GM12878 (cell line): ENCODE data around the gene CALR. TPM values are rescaled to one million over a fixed set of nuclear protein-coding genes. Genes with fewer than 3 reads are reported as not detected.

Experiments used
- ATAC-seq: fragments of 200-7000 bp; cut with Tn5 transposase; 3 replicates; pipeline ENCODE4 v1.9.1; 2020; ENCODE audit warnings: mild to moderate bottlenecking, moderate library complexity
- BruUV-seq: library from RNA; stranded (reverse); fragments of 400-500 nt; replicated peaks from 2 replicates; lab custom pipeline; 2021; lab: Mats Ljungman, UMichigan
- CTCF ChIA-PET: fragments of 300-600 bp; sonication (Branson Sonifier 250); formaldehyde crosslinking; extraction: SDS; loops from one replicate; lab custom pipeline; 2021; ENCODE audit warnings: inconsistent platforms; lab: Yijun Ruan, JAX
- POLR2A ChIA-PET: fragments of 350-600 bp; formaldehyde crosslinking; extraction: SDS; loops from one replicate; lab custom pipeline; 2021; ENCODE audit warnings: inconsistent platforms; lab: Charles Lee
- RAD21 ChIA-PET: fragments of 300-600 bp; sonication (Branson Sonifier 250); formaldehyde crosslinking; loops from one replicate; lab custom pipeline; 2023; ENCODE audit warnings: antibody characterized with exemption; ENCODE audit not compliant: unreplicated experiment; lab: Charles Lee
- SMC1A ChIA-PET: fragments of 300-600 bp; sonication (Branson Sonifier 250); formaldehyde crosslinking; loops from one replicate; lab custom pipeline; 2023; ENCODE audit not compliant: unreplicated experiment, uncharacterized antibody; lab: Charles Lee
- DNase-seq: peaks from one replicate; pipeline ENCODE4 v3.0.0-alpha.2; 2011; ENCODE audit warnings: low read depth, low spot score
- FAIRE-seq: peaks from 3 replicates; lab custom pipeline; 2011; peaks lifted over from hg19 to GRCh38; lab: Jason Lieb, UNC
- H2AFZ ChIP-seq: 2 replicates; pipeline ENCODE4 v1.6.0; 2011; ENCODE audit warnings: low read depth, low read length, control low read depth; ENCODE audit not compliant: control insufficient read depth
- H3K27ac ChIP-seq: 2 replicates; pipeline ENCODE4 v1.5.1; 2011; ENCODE audit warnings: control low read depth; ENCODE audit not compliant: control insufficient read depth, insufficient read depth
- H3K27me3 ChIP-seq, 2 experiments: replicated peaks in 1 of 2; 2 replicates each; pipeline versions ENCODE4 v1.6.0 to v1.6.1; 2011; ENCODE audit warnings: low read length in 1 of 2; ENCODE audit not compliant: control insufficient read depth in 2 of 2, insufficient read depth in 2 of 2
- H3K36me3 ChIP-seq, 2 experiments: 2 replicates each; pipeline ENCODE4 v1.5.1; 2011; ENCODE audit warnings: low read length in 1 of 2; ENCODE audit not compliant: control insufficient read depth in 2 of 2, insufficient read depth in 2 of 2
- H3K4me1 ChIP-seq: 2 replicates; pipeline ENCODE4 v1.6.1; 2011; ENCODE audit warnings: mild to moderate bottlenecking, low read length, moderate library complexity, mixed read lengths; ENCODE audit not compliant: control insufficient read depth, insufficient read depth
- H3K4me2 ChIP-seq: 2 replicates; pipeline ENCODE4 v1.6.0; 2011; ENCODE audit warnings: control low read depth; ENCODE audit not compliant: control insufficient read depth, insufficient read depth
- H3K4me3 ChIP-seq: fragments of 200-600 bp; sonication (generic); 2 replicates; pipeline ENCODE4 v1.5.1; 2016
- H3K79me2 ChIP-seq: 2 replicates; pipeline ENCODE4 v1.6.0; 2011; ENCODE audit warnings: low read length; ENCODE audit not compliant: control insufficient read depth, insufficient read depth
- H3K9ac ChIP-seq: 2 replicates; pipeline ENCODE4 v1.8.0; 2011; ENCODE audit warnings: low read length, control low read depth, mixed read lengths; ENCODE audit not compliant: control insufficient read depth, insufficient read depth
- H3K9me3 ChIP-seq: replicated peaks from 3 replicates; pipeline ENCODE4 v1.5.1; 2011; ENCODE audit warnings: mild to moderate bottlenecking, low read length; ENCODE audit not compliant: control insufficient read depth, insufficient read depth
- H4K20me1 ChIP-seq: 2 replicates; pipeline ENCODE4 v1.6.0; 2011; ENCODE audit not compliant: control insufficient read depth, insufficient read depth
- ATF2 ChIP-seq: IDR thresholded peaks from 2 replicates; pipeline ENCODE4 v1.6.1; 2012; ENCODE audit warnings: low read length, inconsistent platforms
- BACH1 ChIP-seq: fragments of 450-650 bp; IDR thresholded peaks from 2 replicates; pipeline ENCODE4 v1.6.1; 2017; ENCODE audit warnings: mild to moderate bottlenecking, borderline replicate concordance
- BMI1 ChIP-seq: fragments of 450-650 bp; IDR thresholded peaks from 2 replicates; pipeline ENCODE4 v1.6.1; 2016; ENCODE audit warnings: mild to moderate bottlenecking, moderate library complexity, borderline replicate concordance
- CHD1 ChIP-seq: IDR thresholded peaks from 2 replicates; pipeline ENCODE4 v1.6.1; 2012; ENCODE audit warnings: low read depth, low read length, improper control_type of control experiment
- LARP7 ChIP-seq: fragments of 450-650 bp; IDR thresholded peaks from 2 replicates; pipeline ENCODE4 v1.6.1; 2017; ENCODE audit warnings: mild to moderate bottlenecking
- MTA3 ChIP-seq: IDR thresholded peaks from 2 replicates; pipeline ENCODE4 v1.6.1; 2012; ENCODE audit warnings: low read length, inconsistent platforms, borderline replicate concordance
- MXI1 ChIP-seq: fragments of 150-350 bp; IDR thresholded peaks from 2 replicates; pipeline ENCODE4 v1.6.1; 2011; ENCODE audit warnings: low read depth, mild to moderate bottlenecking, inconsistent platforms, low read length, improper control_type of control experiment
- MYC ChIP-seq: IDR thresholded peaks from 2 replicates; pipeline ENCODE4 v1.6.1; 2011; ENCODE audit warnings: mild to moderate bottlenecking, low read length, moderate library complexity, inconsistent platforms; ENCODE audit not compliant: insufficient read depth, insufficient replicate concordance, insufficient read length, severe bottlenecking
- NFIC ChIP-seq: IDR thresholded peaks from 2 replicates; pipeline ENCODE4 v1.6.1; 2012; ENCODE audit warnings: low read depth, mild to moderate bottlenecking, inconsistent platforms, low read length, moderate library complexity
- NFYA ChIP-seq: IDR thresholded peaks from 2 replicates; pipeline ENCODE4 v1.6.1; 2011; ENCODE audit warnings: low read depth, mild to moderate bottlenecking, low read length, improper control_type of control experiment, borderline replicate concordance
- NFYB ChIP-seq: IDR thresholded peaks from 2 replicates; pipeline ENCODE4 v1.6.1; 2011; ENCODE audit warnings: low read depth, mild to moderate bottlenecking, low read length, improper control_type of control experiment, moderate library complexity; ENCODE audit not compliant: insufficient read depth
- NR2C1 ChIP-seq: fragments of 450-650 bp; IDR thresholded peaks from 2 replicates; pipeline ENCODE4 v1.6.1; 2017; ENCODE audit warnings: antibody characterized with exemption, mild to moderate bottlenecking, moderate library complexity
- NR2F1 ChIP-seq: fragments of 450-650 bp; conservative IDR thresholded peaks from 2 replicates; pipeline ENCODE4 v1.6.1; 2017; ENCODE audit warnings: mild to moderate bottlenecking
- PAX5 ChIP-seq: IDR thresholded peaks from 2 replicates; pipeline ENCODE4 v1.6.1; 2011; ENCODE audit warnings: low read depth, low read length, borderline replicate concordance
- PKNOX1 ChIP-seq: fragments of 450-650 bp; IDR thresholded peaks from 2 replicates; pipeline ENCODE4 v1.6.1; 2016; ENCODE audit warnings: mild to moderate bottlenecking
- SMAD1 ChIP-seq: fragments of 450-650 bp; IDR thresholded peaks from 2 replicates; pipeline ENCODE4 v1.6.1; 2018; ENCODE audit warnings: mild to moderate bottlenecking, low read depth; ENCODE audit not compliant: partially characterized antibody
- SMARCA5 ChIP-seq: fragments of 450-650 bp; IDR thresholded peaks from 2 replicates; pipeline ENCODE4 v1.6.1; 2017; ENCODE audit warnings: mild to moderate bottlenecking
- WRNIP1 ChIP-seq: IDR thresholded peaks from 2 replicates; pipeline ENCODE4 v1.6.1; 2011; ENCODE audit warnings: low read depth, low read length, improper control_type of control experiment, borderline replicate concordance
- ZNF24 ChIP-seq: fragments of 450-650 bp; IDR thresholded peaks from 2 replicates; pipeline ENCODE4 v1.6.1; 2017; ENCODE audit warnings: antibody characterized with exemption, mild to moderate bottlenecking
- WGBS: methylation state at CpG from one replicate; pipeline ENCODE4 v1.1.6; 2016; ENCODE audit warnings: low lambda C conversion rate; ENCODE audit not compliant: insufficient replicate concordance, insufficient coverage; ENCODE audit errors: missing lambda C conversion rate; 5-methylcytosine and 5-hydroxymethylcytosine counted together
- in situ Hi-C: fragments of 300-500 bp; cut with MboI; formaldehyde crosslinking; loops from 9 replicates; pipeline ENCODE4 v1.14.3; 2018; ENCODE audit warnings: mixed read lengths
- intact Hi-C: fragments of 100-400 bp; cut with micrococcal nuclease; formaldehyde crosslinking; loops from one replicate; pipeline ENCODE4 v1.14.2; 2022; ENCODE audit not compliant: unreplicated experiment
- polyA plus RNA-seq, 11 experiments: library from polyadenylated mRNA; depleted of rRNA in 4 of 11; unstranded in 6 of 11; stranded (reverse) in 5 of 11; fragments of >200 nt; fragmentation: Nextera tagmentation in 4 of 11; fragmentation: Illumina TruSeq in 1 of 11; extraction: Ambion mirVana in 4 of 11; extraction: Trizol in 1 of 11; gene quantifications; 1 replicate in 1 of 11; 2 replicates in 10 of 11; pipeline versions ENCODE4 v1.2.1 to v1.2.3, GENCODE V29; 2011 to 2016; ENCODE audit warnings: inconsistent platforms in 2 of 11, missing spikeins in 2 of 11, low read depth in 1 of 11
- total RNA-seq, 4 experiments: library from RNA; depleted of rRNA in 3 of 4; stranded (reverse); fragments of >200 nt in 3 of 4; fragmentation: Illumina TruSeq in 1 of 4; extraction: Trizol in 1 of 4; gene quantifications; 2 replicates each; pipeline versions ENCODE4 v1.2.1 to v1.2.3, GENCODE V29; 2013 to 2021

CALR gene
- total and polyA plus RNA-seq, 10 of the 15 experiments (the other 5 are each of a cell fraction or from before 2014, with no cell fraction given) = 202 to 1,451 (median 749) TPM

GRCh38 chr19:12890787-12891552 lies 47.4 kb upstream of the CALR start, which contains the start of gene GCDH (continued):
- TF ChIP-seq NR2C1 (peak; percentile 83), PAX5 (no peak), CHD1 (no peak), ATF2 (no peak), WRNIP1 (no peak), NR2F1 (peak; percentile 96), BMI1 (no peak), NFYA (no peak), ZNF24 (no peak), NFIC (no peak)

- H3K36me3 ChIP-seq = peaks cover 5 to 6% of the 10 kb centered on the region in 2 experiments
- H4K20me1 ChIP-seq = no peaks in the 10 kb centered on the region
- no peak overlapping the region for H2AFZ ChIP-seq
- TF ChIP-seq MXI1 (no peak), SMARCA5 (no peak), SMAD1 (no peak), MTA3 (no peak), MYC (no peak), BACH1 (no peak), NFYB (peak; percentile 47; the same call in 1 of the 2 replicates), LARP7 (0 out of 2 replicates have a peak, but pooled peaks have one; percentile 3), PKNOX1 (0 out of 2 replicates have a peak, but pooled peaks have one; percentile 7)
- BruUV-seq = TSS peak; percentile 80
- peak overlapping the region; percentile 52 for H3K27ac ChIP-seq
- ChIA-PET CTCF (interaction anchor here (1.3 to 13.2 kb wide), 5 partner anchors 9 to 202 kb away, joined by 3 to 182 read pairs (median 7); partner anchors contain the start of gene FARSA), SMC1A (interaction anchor here (0.8 to 1.7 kb wide), 8 partner anchors 8 to 74 kb away, joined by 3 to 19 read pairs (median 5); partner anchors contain the start of genes CALR, FARSA and GADD45GIP1), POLR2A (interaction anchor here (0.7 to 2.6 kb wide), 9 partner anchors 8 to 100 kb away, joined by 3 to 35 read pairs (median 4); partner anchors contain the start of gene DNASE2), RAD21 (interaction anchor here (0.8 to 2.8 kb wide), 9 partner anchors 8 to 170 kb away, joined by 3 to 19 read pairs (median 5); partner anchors contain the start of genes CALR and DNASE2)
- in situ Hi-C loops = no loop called here
- peak overlapping the region; percentile 89 for H3K4me3 ChIP-seq
- FAIRE-seq (no peak), DNase-seq (no peak), ATAC-seq (no peak)
- H3K4me2 ChIP-seq = peak overlapping the region; percentile 95
- no peaks in the 10 kb centered on the region for H3K27me3 ChIP-seq
- H3K4me1 ChIP-seq = peaks cover 7% of the 10 kb centered on the region
- no peaks in the 10 kb centered on the region for H3K9me3 ChIP-seq
- under 1% methylated on average over 26 of the region's 26 CpGs for WGBS
- peaks cover 10% of the 10 kb centered on the region for H3K79me2 ChIP-seq
- intact Hi-C loops = no loop called here
- H3K9ac ChIP-seq = peak overlapping the region; percentile 57
Observed at GRCh38 chr19:12891553-12892021, 46.8 kb upstream of the CALR start.
